K562 (cell line): Measurements from ENCODE around the gene MRPL33. TPM values are rescaled to one million over a fixed set of nuclear protein-coding genes. Genes with fewer than 3 reads are reported as not detected.

ENCODE experiments used
- ATF6 ChIP-seq: sonication (generic); formaldehyde crosslinking; IDR thresholded peaks from 2 replicates; pipeline ENCODE4 v1.4.0; 2020; ENCODE audit warnings: mild to moderate bottlenecking, missing genetic modification reagents
- ATF7 ChIP-seq: fragments of 450-650 bp; IDR thresholded peaks from 2 replicates; pipeline ENCODE4 v1.7.1; 2014; ENCODE audit warnings: mild to moderate bottlenecking, moderate library complexity
- CHD4 ChIP-seq: fragments of 200-600 bp; sonication (generic); IDR thresholded peaks from 3 replicates; pipeline ENCODE4 v1.6.1; 2012; ENCODE audit warnings: low read depth, mild to moderate bottlenecking, mixed read lengths, low read length, inconsistent platforms; ENCODE audit not compliant: insufficient read depth, insufficient replicate concordance, poor library complexity, severe bottlenecking
- DMBX1 ChIP-seq: fragments of 250-450 bp; sonication (Bioruptor Pico); IDR thresholded peaks from 2 replicates; pipeline ENCODE4 v1.8.0; 2022; ENCODE audit warnings: inconsistent platforms, mild to moderate bottlenecking, moderate library complexity, borderline replicate concordance
- ETV1 ChIP-seq: fragments of 450-650 bp; conservative IDR thresholded peaks from 2 replicates; pipeline ENCODE4 v1.6.1; 2016; ENCODE audit warnings: missing genetic modification characterization, control low read depth, low read depth, missing compliant biosample characterization
- FIP1L1 ChIP-seq: fragments of 200-400 bp; formaldehyde crosslinking; IDR thresholded peaks from 2 replicates; pipeline ENCODE4 v1.6.1; 2018; ENCODE audit warnings: mild to moderate bottlenecking, low read depth, low read length; ENCODE audit not compliant: poor library complexity, severe bottlenecking
- FOXJ2 ChIP-seq: fragments of 200-800 bp; sonication (Bioruptor generic); IDR thresholded peaks from 2 replicates; pipeline ENCODE4 v1.6.1; 2016; ENCODE audit warnings: missing genetic modification characterization, missing compliant biosample characterization
- GTF2A2 ChIP-seq: IDR thresholded peaks from 2 replicates; pipeline ENCODE4 v1.6.1; 2016; ENCODE audit warnings: mild to moderate bottlenecking, missing genetic modification characterization, missing compliant biosample characterization
- KLF6 ChIP-seq: fragments of 250-450 bp; sonication (Bioruptor Pico); IDR thresholded peaks from 2 replicates; pipeline ENCODE4 v1.4.0; 2020; ENCODE audit warnings: mild to moderate bottlenecking, moderate library complexity, borderline replicate concordance
- MTA3 ChIP-seq: fragments of 450-650 bp; formaldehyde crosslinking; IDR thresholded peaks from 2 replicates; pipeline ENCODE4 v1.6.1; 2017; ENCODE audit warnings: mild to moderate bottlenecking, borderline replicate concordance
- MTF1 ChIP-seq: fragments of 250-450 bp; sonication (Bioruptor Pico); IDR thresholded peaks from 2 replicates; pipeline ENCODE4 v1.9.0; 2021; ENCODE audit warnings: moderate library complexity, mild to moderate bottlenecking, inconsistent platforms, borderline replicate concordance
- NCOR1 ChIP-seq: fragments of 450-650 bp; IDR thresholded peaks from 2 replicates; pipeline ENCODE4 v1.6.1; 2016; ENCODE audit warnings: mild to moderate bottlenecking, moderate library complexity
- NR2C2 ChIP-seq, 2 experiments: fragments of 200-800 bp in 1 of 2; sonication (Bioruptor generic) in 1 of 2; sonication (generic) in 1 of 2; formaldehyde crosslinking in 1 of 2; IDR thresholded peaks; 2 replicates each; pipeline versions ENCODE4 v1.6.1 to v1.8.0; 2016 to 2022; ENCODE audit warnings: mild to moderate bottlenecking in 1 of 2, missing compliant biosample characterization in 1 of 2, missing genetic modification characterization in 1 of 2, missing genetic modification reagents in 1 of 2
- PKNOX1 ChIP-seq: fragments of 450-650 bp; IDR thresholded peaks from 2 replicates; pipeline ENCODE4 v1.6.1; 2016
- POLR2AphosphoS5 ChIP-seq: IDR thresholded peaks from 2 replicates; pipeline ENCODE4 v1.6.1; 2011; ENCODE audit warnings: mild to moderate bottlenecking, low read depth, low read length, moderate library complexity; ENCODE audit not compliant: control insufficient read depth, insufficient read depth
- RBBP5 ChIP-seq: fragments of 200-600 bp; sonication (generic); IDR thresholded peaks from 2 replicates; pipeline ENCODE4 v1.6.1; 2012; ENCODE audit warnings: borderline replicate concordance, mild to moderate bottlenecking, low read length, control low read depth, inconsistent platforms; ENCODE audit not compliant: insufficient read depth, poor library complexity, severe bottlenecking
- SETDB1 ChIP-seq: IDR thresholded peaks from one replicate; pipeline ENCODE4 v1.6.1; 2012; ENCODE audit warnings: low read length, control low read depth, inconsistent platforms
- SMARCE1 ChIP-seq: fragments of 450-650 bp; IDR thresholded peaks from 2 replicates; pipeline ENCODE4 v1.7.1; 2016; ENCODE audit warnings: mild to moderate bottlenecking
- SP1 ChIP-seq: sonication (generic); formaldehyde crosslinking; IDR thresholded peaks from 2 replicates; pipeline ENCODE4 v1.8.1; 2022; ENCODE audit warnings: mild to moderate bottlenecking, missing genetic modification reagents
- U2AF1 ChIP-seq: fragments of 200-400 bp; formaldehyde crosslinking; optimal IDR thresholded peaks from 2 replicates; pipeline ENCODE3; 2017; ENCODE audit warnings: mild to moderate bottlenecking, low read depth, low read length, moderate library complexity
- U2AF2 ChIP-seq: fragments of 200-400 bp; formaldehyde crosslinking; optimal IDR thresholded peaks from 2 replicates; pipeline ENCODE3; 2017; ENCODE audit warnings: low read depth, mild to moderate bottlenecking, low read length
- YBX1 ChIP-seq: fragments of 450-650 bp; IDR thresholded peaks from 2 replicates; pipeline ENCODE4 v1.7.1; 2016; ENCODE audit warnings: mild to moderate bottlenecking
- ZNF217 ChIP-seq: sonication (generic); formaldehyde crosslinking; IDR thresholded peaks from 2 replicates; pipeline ENCODE4 v1.8.0; 2022; ENCODE audit warnings: mild to moderate bottlenecking, missing genetic modification reagents
- ZNF232 ChIP-seq: sonication (generic); formaldehyde crosslinking; IDR thresholded peaks from 2 replicates; pipeline ENCODE4 v1.8.0; 2022; ENCODE audit warnings: mild to moderate bottlenecking, missing genetic modification reagents
- ZNF644 ChIP-seq: fragments of 200-800 bp; sonication (Bioruptor generic); IDR thresholded peaks from 2 replicates; pipeline ENCODE4 v1.6.1; 2016; ENCODE audit warnings: low read depth, missing genetic modification characterization, missing compliant biosample characterization
- polyA plus RNA-seq, 8 experiments: library from polyadenylated mRNA; depleted of rRNA in 4 of 8; stranded (reverse) in 5 of 8; unstranded in 3 of 8; fragments of >200 nt; fragmentation: Nextera tagmentation in 2 of 8; fragmentation: Illumina TruSeq in 1 of 8; extraction: Ambion mirVana in 2 of 8; extraction: Trizol in 1 of 8; gene quantifications; 2 replicates each; pipeline versions ENCODE4 v1.2.1 to v1.2.3, GENCODE V29; 2011 to 2014; ENCODE audit warnings: inconsistent platforms in 1 of 8, missing spikeins in 1 of 8
- total RNA-seq, 7 experiments: library from RNA; depleted of rRNA in 6 of 7; stranded (reverse); fragments of >200 nt in 6 of 7; fragmentation: Illumina TruSeq in 2 of 7; extraction: Trizol in 2 of 7; gene quantifications; 2 replicates each; pipeline versions ENCODE4 v1.2.1 to v1.2.3, GENCODE V29; 2011 to 2021; ENCODE audit warnings: low replicate concordance in 1 of 7

The MRPL33 gene
- total and polyA plus RNA-seq, 9 of the 15 experiments (the other 6 are each of a cell fraction or from before 2014, with no cell fraction given) = 68.3 to 338 (median 226) TPM

GRCh38 chr2:27756544-27757498, 14.7 kb upstream of the MRPL33 start (continued):
- TF ChIP-seq ATF6 (CRISPR knock-in tag) (no peak), ZNF217 (CRISPR knock-in tag) (no peak), FIP1L1 (no peak), FOXJ2 (tag) (peak; percentile 61; the same call in 1 of the 2 replicates), ZNF232 (CRISPR knock-in tag) (no peak), ATF7 (peak; percentile 73), PKNOX1 (peak; percentile 80), GTF2A2 (no peak), SETDB1 (no peak), SMARCE1 (peak; percentile 24; the same call in 1 of the 2 replicates), DMBX1 (CRISPR knock-in tag) (peak; percentile 67; the same call in 1 of the 2 replicates), MTF1 (CRISPR knock-in tag) (no peak), SP1 (CRISPR knock-in tag) (no peak), KLF6 (peak; percentile 77; the same call in 1 of the 2 replicates), RBBP5 (no peak), U2AF1 (no peak), YBX1 (no peak), U2AF2 (no peak), POLR2AphosphoS5 (no peak), NCOR1 (no peak), NR2C2 (CRISPR knock-in tag; IDR thresholded peaks at IDR 0.05) (no peak), NR2C2 (tag; IDR thresholded peaks at IDR 0.05) (peak; percentile 63), ETV1 (0 out of 2 replicates have a peak, but pooled peaks have one; percentile 39), CHD4 (no peak), MTA3 (peak; percentile 44; the same call in 1 of the 2 replicates), ZNF644 (tag) (peak; percentile 69; the same call in 1 of the 2 replicates)
